Myocyte (in vitro differentiated cells): ENCODE data around the gene AQP6. TPM values are rescaled to one million over a fixed set of nuclear protein-coding genes. Genes with fewer than 3 reads are reported as not detected.

Source experiments
- DNase-seq: peaks from one replicate; pipeline ENCODE4 v3.0.0-alpha.2; 2012; ENCODE audit warnings: low read depth
- total RNA-seq: library from RNA; depleted of rRNA; stranded (reverse); fragments of >200 nt; gene quantifications from 2 replicates; pipeline ENCODE4 v1.2.3, GENCODE V29; 2014

Gene AQP6
- total RNA-seq, 1 donor from 2014 or later = not detected

- DNase-seq = no peak
Measured at GRCh38 chr12:49942921-49943624, 29.7 kb upstream of the AQP6 start.

DNA sequence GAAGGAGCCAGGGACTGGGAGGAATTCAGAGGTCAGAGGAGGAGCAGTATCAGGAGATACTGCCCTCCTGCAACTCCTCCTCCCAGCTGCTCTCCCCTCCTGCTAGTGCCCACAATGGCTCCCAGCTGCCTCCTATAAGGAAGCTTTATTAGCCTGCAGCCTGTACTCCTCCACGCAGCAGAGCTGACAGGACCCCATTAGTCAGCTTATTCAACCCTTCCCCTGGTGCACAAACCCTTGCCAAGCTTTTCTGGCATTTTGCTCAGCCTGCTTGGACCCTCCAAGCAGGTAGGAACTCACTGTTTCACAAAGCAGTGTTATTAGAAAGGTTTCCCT lies 29.2 kb upstream of the AQP6 start:
- no peak for DNase-seq

- DNase-seq = no peak
Measured at GRCh38 chr12:49944046-49944445, 28.7 kb upstream of the AQP6 start.

DNA sequence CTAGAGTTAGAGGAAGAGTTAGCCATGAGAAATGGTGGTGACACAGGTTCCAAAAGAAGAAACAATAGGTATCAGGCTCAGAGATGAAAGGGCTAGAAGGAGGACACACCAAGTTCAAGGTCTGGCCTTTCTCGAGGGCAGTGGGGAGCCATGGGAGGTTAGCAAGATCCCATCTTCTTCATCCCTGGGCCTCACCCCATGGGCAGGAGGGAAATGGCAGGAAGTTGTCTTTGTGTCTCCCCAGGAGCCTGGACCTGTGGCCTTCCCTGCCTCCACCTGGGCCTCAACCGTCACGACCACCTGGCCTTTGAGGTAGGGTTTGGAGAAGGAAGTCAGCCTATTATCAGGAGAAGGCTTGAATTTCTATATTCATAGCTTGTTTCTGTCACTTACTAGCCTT lies 28.0 kb upstream of the AQP6 start:
- no peak for DNase-seq

- DNase-seq = peak; percentile 81
Measured at GRCh38 chr12:49945394-49946080, 27.2 kb upstream of the AQP6 start.

- no peak for DNase-seq
Measured at GRCh38 chr12:49946086-49946485, 26.7 kb upstream of the AQP6 start.

DNA sequence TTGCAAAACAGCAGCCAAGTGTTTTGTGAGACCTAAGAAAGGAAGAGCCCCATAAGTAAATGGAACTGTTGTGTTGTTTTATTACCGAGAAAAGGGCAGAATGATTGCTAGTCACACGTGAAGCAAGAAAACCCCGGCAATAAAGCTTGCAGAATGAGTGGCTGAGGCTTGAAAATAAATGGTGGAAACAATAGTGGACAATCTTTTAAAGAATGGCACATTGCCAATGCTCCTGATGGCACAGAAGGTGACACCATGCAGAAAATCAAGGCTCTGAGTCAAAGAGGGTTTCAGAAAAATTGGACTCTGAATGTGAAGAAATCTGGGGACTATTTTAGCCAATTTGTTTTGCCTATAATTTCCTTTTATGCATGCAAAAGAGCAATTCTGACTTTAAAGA lies 26.2 kb upstream of the AQP6 start:
- DNase-seq = no peak

- no peak for DNase-seq
Measured at GRCh38 chr12:49947593-49948226, 25.0 kb upstream of the AQP6 start.

DNA sequence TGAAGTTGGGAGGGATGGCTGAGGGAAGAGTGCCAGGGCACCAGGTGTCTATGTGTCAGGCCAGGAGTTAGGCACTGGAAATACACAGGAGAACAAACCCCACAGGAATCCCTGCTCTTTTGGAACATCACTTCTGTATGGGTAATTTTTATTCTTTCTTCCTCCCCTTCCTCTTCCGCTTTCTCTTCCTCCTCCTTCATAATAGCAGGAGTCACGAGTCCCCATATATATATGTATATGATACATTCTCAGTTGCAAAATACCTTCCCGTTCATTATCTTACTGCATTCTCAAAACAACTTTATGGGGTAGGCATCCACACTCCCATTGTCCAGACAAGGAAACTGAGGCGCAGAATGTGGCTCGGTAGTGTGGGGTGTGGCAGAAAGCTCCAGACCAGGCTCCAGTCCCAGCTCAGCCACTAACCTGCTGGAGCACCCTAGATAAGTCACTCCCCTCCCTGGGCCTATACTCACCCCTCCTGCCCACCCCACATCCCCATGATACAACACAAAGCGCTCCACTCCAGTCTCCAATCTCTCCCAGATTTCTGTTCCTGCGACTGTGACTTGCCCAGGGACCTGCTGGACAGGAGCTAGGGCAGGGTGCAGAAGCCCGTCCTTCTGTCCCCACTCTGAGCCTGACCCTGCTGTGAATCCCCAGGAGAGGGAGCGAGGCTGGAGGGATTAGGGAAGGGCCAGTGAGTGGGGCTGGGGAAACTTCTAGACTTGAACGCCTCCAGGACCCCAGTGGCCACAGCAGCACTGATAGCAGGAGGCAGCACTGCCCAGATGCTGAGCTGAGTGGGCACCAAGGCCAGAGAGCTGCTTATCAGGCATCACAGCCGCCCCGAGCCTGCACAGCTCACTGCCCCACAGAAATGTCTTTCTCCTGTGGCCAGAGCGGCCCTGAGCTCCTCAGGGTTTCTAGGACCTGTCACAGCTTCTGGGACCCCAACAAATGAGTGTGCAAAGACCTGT lies 23.6 kb upstream of the AQP6 start:
- DNase-seq = no peak

GRCh38 chr12:49949866-49950265 lies 22.9 kb upstream of the AQP6 start:
- no peak for DNase-seq

GRCh38 chr12:49950273-49951251 lies 22.2 kb upstream of the AQP6 start, which contains the start of gene AQP2:
TSS of gene AQP2 (plus strand) at chr12:49950737. CDS start at chr12:49950831, 94 bp downstream.
- no peak for DNase-seq

DNA sequence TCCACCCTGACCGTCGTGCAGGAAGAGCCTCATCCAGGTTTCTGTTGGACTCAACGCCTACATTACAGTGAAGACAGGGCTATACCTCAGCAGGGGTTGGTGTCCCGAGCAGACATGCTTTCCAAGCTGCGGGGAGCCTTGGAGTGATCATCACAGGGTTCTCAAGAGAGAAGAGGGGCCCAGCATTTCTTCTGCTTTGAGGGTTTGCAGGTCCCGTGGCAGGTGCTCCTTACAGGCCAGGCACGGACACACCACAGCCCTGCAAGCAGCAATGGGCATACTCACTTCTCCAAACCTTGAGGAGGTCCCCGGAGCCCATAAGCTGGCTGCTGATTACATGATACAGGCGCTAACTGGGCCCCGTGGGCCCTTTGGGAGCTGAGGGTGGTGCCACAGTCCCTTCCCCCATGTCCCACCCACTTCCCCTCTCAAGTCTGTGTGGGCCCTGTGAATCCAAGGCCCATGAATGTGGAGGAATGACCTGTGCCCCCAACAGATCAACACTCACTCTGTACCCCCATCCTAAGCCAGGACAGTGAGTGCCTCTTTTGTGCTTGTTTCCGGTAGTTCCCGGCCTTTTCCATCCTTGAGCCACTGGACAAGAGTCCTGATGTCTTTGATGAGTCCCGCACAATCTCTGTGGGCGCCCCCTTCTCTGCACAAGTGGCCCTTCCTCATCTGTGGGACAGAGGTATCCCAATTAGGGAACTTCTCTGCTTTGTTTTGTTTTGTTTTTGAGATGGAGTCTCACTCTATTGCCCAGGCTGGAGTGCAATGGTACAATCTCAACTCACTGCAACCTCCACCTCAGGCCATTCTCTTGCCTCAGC lies 21.1 kb upstream of the AQP6 start:
- DNase-seq = no peak

DNA sequence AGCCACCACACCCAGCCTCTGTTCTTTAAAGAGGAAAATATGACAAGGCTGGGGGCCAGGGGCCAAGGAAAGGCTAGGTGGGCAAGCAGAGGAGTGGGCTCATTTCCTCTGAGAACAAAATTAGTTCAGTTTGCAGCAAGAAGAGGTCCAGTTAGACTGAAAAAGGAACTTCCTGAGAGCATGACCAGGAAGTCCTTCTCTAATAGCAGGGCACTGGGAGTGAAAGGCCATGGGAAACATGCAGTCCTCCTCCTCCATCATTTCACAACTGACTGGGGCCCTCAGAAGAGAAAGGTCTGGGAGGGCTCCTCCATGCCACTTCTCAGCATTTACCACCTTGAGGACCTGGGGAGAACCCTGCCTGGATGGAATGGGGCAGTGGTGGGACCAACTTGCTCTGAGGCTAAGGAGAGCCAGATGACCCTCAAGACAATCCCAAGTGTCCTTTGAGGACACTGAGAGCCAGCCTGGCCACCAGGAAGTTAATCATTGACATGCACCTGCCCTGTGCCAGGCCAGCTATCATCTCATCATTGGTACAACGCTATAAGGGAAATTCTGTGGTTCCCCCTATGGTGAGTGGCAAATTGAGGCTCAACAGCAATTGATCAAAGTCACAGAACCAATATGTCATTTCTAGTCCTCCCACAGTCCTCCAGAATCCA lies 20.2 kb upstream of the AQP6 start:
- DNase-seq = no peak

- DNase-seq = no peak
Measured at GRCh38 chr12:49953151-49953550, 19.6 kb upstream of the AQP6 start.

DNA sequence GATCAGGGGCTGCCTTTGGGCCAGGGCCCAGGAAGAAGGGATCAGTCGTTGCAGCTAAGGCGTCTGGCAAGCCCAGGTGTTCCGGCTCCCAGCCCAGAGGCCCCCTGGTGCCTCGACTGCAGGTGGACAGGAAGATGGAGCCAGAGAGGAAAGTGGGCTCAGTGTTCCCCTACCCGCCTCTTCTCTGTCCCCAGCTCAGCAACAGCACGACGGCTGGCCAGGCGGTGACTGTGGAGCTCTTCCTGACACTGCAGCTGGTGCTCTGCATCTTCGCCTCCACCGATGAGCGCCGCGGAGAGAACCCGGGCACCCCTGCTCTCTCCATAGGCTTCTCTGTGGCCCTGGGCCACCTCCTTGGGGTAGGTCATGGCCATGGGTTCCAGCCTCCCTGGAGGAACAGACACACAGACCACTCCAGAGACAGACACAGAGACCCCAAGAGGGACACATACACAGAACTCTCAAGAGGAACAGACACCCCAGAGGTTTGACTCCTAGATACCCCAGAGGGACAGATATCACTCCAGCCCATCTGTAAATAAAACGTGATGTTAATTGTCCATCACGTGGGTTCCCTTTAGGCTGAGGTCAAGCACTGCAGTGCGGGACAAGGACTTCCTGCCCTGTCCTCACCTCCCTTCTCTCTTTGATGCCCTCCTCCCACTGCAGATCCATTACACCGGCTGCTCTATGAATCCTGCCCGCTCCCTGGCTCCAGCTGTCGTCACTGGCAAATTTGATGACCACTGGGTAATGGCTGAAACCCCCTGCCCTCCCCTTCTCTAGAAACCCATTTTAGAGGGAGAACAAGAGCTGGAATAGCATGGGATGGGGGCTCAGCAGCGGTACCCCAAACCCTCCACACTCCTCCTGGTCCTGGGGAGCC lies 18.5 kb upstream of the AQP6 start:
- no peak for DNase-seq

DNA sequence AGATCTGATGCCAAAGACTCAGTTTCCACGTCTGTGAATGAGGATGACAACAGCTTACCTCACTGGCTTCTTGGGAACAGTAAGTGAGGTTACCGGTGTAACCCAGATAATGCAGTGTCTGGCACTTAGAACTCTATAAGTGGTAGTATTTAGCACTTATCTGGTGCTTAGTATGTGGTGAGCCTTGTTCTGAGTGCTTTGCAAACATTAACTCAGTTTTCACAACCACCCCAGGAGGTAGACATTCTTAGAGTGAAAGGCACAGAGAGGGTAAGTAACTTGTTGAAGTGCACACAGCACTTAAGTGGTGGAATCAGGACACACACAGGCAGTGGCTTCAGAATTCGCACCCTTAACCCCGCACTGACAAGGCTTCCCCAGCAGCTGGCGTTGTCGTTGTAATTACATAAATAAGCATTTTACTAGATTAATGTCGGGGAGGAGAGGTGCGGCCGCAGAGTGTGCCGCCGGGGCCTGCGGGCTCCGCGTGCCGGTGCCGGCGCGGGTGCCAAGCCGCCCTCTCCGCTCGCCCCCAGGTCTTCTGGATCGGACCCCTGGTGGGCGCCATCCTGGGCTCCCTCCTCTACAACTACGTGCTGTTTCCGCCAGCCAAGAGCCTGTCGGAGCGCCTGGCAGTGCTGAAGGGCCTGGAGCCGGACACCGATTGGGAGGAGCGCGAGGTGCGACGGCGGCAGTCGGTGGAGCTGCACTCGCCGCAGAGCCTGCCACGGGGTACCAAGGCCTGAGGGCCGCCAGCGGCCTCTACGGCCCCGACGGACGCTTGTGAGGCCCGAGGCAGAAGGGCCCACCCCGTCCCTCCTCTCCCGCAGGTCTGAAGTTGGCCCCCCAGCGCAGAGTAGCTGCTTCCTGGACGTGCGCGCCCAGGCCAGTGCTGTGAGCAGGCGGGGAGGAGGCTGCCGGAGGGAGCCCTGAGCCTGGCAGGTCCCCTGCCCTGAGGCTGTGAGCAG lies 17.6 kb upstream of the AQP6 start:
- no peak for DNase-seq
